Heart left ventricle (tissue), 16 donors: ENCODE measurements around the gene CRACDL. TPM values are rescaled to one million over a fixed set of nuclear protein-coding genes. Genes with fewer than 3 reads are reported as not detected.

Experiments
- ATAC-seq, 4 donors: fragments of 200-7000 bp; cut with Tn5 transposase; one replicate each; pipeline ENCODE4 v1.9.1; 2020 to 2022; ENCODE audit warnings: moderate library complexity in 4 of 4, mild to moderate bottlenecking in 3 of 4, moderate number of reproducible peaks in 1 of 4
- DNase-seq, 5 donors: peaks; one replicate each; pipeline ENCODE4 v3.0.0-alpha.2; 2020
- H3K27ac ChIP-seq, 12 donors: fragments of 200-600 bp; sonication (generic) in 4 of 12; one replicate each; pipeline versions ENCODE4 v1.5.0 to v1.8.0; 2016 to 2022; ENCODE audit warnings: mild to moderate bottlenecking in 2 of 12
- H3K27me3 ChIP-seq, 9 donors: fragments of 200-600 bp; sonication (generic) in 2 of 9; one replicate each; pipeline versions ENCODE4 v1.5.1 to v1.8.0; 2016 to 2022; ENCODE audit warnings: mild to moderate bottlenecking in 3 of 9
- H3K36me3 ChIP-seq, 9 donors: fragments of 200-600 bp; sonication (generic) in 2 of 9; one replicate each; pipeline versions ENCODE4 v1.5.0 to v1.8.0; 2018 to 2022; ENCODE audit warnings: mild to moderate bottlenecking in 2 of 9
- H3K4me1 ChIP-seq, 12 donors: fragments of 200-600 bp; sonication (generic) in 4 of 12; one replicate each; pipeline versions ENCODE4 v1.5.0 to v1.8.0; 2016 to 2022; ENCODE audit warnings: mild to moderate bottlenecking in 3 of 12
- H3K4me3 ChIP-seq, 12 donors: fragments of 200-600 bp; sonication (generic) in 4 of 12; one replicate each; pipeline versions ENCODE4 v1.5.0 to v1.8.0; 2017 to 2022; ENCODE audit warnings: mild to moderate bottlenecking in 9 of 12, moderate library complexity in 4 of 12
- H3K9me3 ChIP-seq, 12 donors: fragments of 200-600 bp; sonication (generic) in 4 of 12; one replicate each; pipeline versions ENCODE4 v1.5.0 to v1.8.0; 2016 to 2022; ENCODE audit warnings: mild to moderate bottlenecking in 1 of 12
- POLR2A ChIP-seq, 2 donors: fragments of 450-650 bp; IDR thresholded peaks; one replicate each; pipeline ENCODE4 v1.6.1; 2017; ENCODE audit warnings: antibody characterized with exemption in 2 of 2, mild to moderate bottlenecking in 2 of 2, moderate library complexity in 2 of 2
- WGBS, 4 donors: extraction: QIAGEN DNeasy Blood & Tissue Kit in 2 of 4; methylation state at CpG; one replicate each; pipeline versions ENCODE4 v1.1.5 to v1.1.7; 2013 to 2018; 5-methylcytosine and 5-hydroxymethylcytosine counted together
- intact Hi-C, 10 donors: fragments of 100-400 bp; cut with DNase I; formaldehyde crosslinking; loops; one replicate each; pipeline versions ENCODE4 v1.11.1 to v1.14.2; 2022
- polyA plus RNA-seq, 2 donors: library from polyadenylated mRNA; stranded (reverse); fragments of 200-250 nt; gene quantifications; one replicate each; pipeline ENCODE4 v1.2.3, GENCODE V29; 2013
- total RNA-seq, 9 donors: library from RNA; depleted of rRNA in 2 of 9; stranded (reverse); fragments of >200 nt in 2 of 9; fragmentation: NEBNext Ultra II Directional in 3 of 9; extraction: Animal tissue kit (Norgen Biotek cat#: 25700) in 3 of 9; gene quantifications; one replicate each; pipeline versions ENCODE4 v1.1.0 to v1.2.4, GENCODE V29; 2016 to 2023
- TF ChIP-seq, protein P1 (sequence below), 12 donors: fragments of 200-600 bp; sonication (generic) in 4 of 12; IDR thresholded peaks; one replicate each; pipeline versions ENCODE4 v1.5.0 to v1.8.0; 2018 to 2022; ENCODE audit warnings: antibody characterized with exemption in 12 of 12, mild to moderate bottlenecking in 5 of 12
- donor health status: ischemic (EF 13 %, LVEDD 7.1; RV severe dilation, severe dysfunction).
- donor health status: healthy with polysubstance abuse.
- donor health status: DM: no; HTN: yes; CAD: no.
- donor health status: DM: no; HTN: no; CAD: no.
- donor health status: ischemic (EF 25% LVEDD 6.9; RV normal size, moderate dysfunction).
- donor health status: ischemic (EF 25% LVEDD 5.7; RV mildly dilated, moderate dysfunction).
- donor health status: healthy.
- donor health status: DM: yes; HTN: yes; CAD: no.
- donor health status: ischemic (EF 35%, LVEDD 5.7; RV mildly dilated, moderate dysfunction).
- donor health status: nonischemic (EF 11% LVEDD 7.7; RV severe dilation, severe dysfunction).
- donor health status: DM: yes; HTN: yes; CAD: no.
- donor health status: PGD.
- donor health status: ischemic (EF 29% LVEDD 5.4; RV normal size, mild dysfunction).
- donor health status: nonischemic (EF 23%, LVEDD 6.1; RV moderate dilation, normal function).

The CRACDL gene
- total and polyA plus RNA-seq, 11 donors, result 1.1 to 7.4 (median 2.9) TPM

DNA sequence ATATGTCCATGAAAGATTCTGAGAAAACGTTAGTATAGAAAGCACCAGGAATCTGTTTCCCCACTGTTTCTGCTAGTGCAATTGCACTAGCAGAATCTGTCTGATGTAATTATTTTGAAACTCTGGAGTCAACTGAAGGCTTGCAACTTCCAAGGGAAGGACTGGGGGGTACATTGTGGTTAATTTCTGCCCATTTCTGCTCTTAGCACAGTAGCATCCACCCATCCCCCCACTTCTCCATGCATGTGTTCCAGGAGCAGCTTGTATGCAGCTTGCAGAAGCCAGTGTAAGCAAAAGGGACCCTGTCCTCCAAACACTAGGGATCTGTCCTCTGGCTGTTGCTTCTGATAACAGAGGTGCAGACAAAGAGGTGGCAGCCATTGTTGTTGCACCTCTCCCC lies 74.4 kb downstream of the CRACDL start:
- Histone ChIP-seq H3K27me3 (no peaks in the 10 kb centered on the region), H3K36me3 (no peaks in the 10 kb centered on the region), H3K4me3 (no peak overlapping the region), H3K4me1 (no peaks in the 10 kb centered on the region), H3K9me3 (peaks cover 0 to 63% (median 26%) of the 10 kb centered on the region in 12 donors), H3K27ac (no peak overlapping the region)
- TF ChIP-seq, protein P1, sequence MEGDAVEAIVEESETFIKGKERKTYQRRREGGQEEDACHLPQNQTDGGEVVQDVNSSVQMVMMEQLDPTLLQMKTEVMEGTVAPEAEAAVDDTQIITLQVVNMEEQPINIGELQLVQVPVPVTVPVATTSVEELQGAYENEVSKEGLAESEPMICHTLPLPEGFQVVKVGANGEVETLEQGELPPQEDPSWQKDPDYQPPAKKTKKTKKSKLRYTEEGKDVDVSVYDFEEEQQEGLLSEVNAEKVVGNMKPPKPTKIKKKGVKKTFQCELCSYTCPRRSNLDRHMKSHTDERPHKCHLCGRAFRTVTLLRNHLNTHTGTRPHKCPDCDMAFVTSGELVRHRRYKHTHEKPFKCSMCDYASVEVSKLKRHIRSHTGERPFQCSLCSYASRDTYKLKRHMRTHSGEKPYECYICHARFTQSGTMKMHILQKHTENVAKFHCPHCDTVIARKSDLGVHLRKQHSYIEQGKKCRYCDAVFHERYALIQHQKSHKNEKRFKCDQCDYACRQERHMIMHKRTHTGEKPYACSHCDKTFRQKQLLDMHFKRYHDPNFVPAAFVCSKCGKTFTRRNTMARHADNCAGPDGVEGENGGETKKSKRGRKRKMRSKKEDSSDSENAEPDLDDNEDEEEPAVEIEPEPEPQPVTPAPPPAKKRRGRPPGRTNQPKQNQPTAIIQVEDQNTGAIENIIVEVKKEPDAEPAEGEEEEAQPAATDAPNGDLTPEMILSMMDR (IDR thresholded peaks at IDR 0.05), result no peak
- TF ChIP-seq POLR2A (IDR thresholded peaks at IDR 0.05), result no peak
- WGBS, 4 donors, result 68 to 76% (median 70%) methylated on average over 1 of the region's 1 CpG
- DNase-seq, result no peak
- no peak for ATAC-seq
- intact Hi-C loops, result no loop called here

DNA sequence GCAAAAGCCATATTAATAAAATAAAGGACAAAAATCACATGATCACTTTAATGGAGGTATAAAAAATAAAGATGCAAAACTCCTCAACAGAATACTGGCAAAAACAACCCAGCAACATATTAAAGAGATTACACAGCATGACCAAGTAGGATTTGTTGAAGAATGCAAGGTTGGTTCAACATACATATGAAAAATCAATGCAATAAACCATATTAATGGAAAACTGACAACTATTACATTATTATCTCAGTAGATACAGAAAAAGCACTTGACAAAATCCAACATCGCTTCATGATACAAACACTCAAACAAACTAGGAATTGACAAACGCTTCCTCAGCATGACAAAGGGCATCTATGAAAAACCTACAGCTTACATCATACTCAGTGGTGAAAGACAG lies 76.7 kb downstream of the CRACDL start:
- Histone ChIP-seq H3K27ac (no peak overlapping the region), H3K27me3 (no peaks in the 10 kb centered on the region), H3K4me1 (no peaks in the 10 kb centered on the region), H3K4me3 (no peak overlapping the region), H3K36me3 (no peaks in the 10 kb centered on the region), H3K9me3 (peaks cover 0 to 81% (median 29%) of the 10 kb centered on the region in 12 donors)
- no peak for TF ChIP-seq POLR2A (IDR thresholded peaks at IDR 0.05)
- TF ChIP-seq, protein P1 (IDR thresholded peaks at IDR 0.05), result no peak
- ATAC-seq (no peak), DNase-seq (no peak)
- intact Hi-C loops, result no loop called here
- 81 to 89% (median 84%) methylated on average over 2 of the region's 2 CpGs for WGBS, 4 donors

DNA sequence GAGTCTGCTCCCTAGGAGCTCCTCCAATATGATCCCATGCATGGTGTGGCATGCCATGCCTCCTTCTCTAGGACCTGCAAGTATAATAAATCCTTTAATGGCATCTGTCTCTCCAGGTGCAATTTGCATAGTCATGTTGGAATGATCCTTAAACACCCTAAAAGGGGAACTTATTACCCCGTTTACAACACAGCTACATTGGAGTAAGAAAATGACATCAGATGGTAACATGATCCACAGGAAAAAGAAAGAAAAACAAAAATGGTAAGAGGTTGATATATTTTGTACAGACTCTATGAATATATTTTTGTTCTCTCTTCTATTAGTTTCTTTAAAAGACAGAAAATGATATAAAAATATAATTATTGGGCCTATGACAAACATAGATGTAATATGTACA lies 79.0 kb downstream of the CRACDL start:
- no peak overlapping the region for H3K4me3 ChIP-seq
- no peak for DNase-seq
- intact Hi-C loops, result no loop called here
- WGBS, 4 donors, result 59 to 71% (median 63%) methylated on average over 1 of the region's 1 CpG
- H3K27ac ChIP-seq, result no peak overlapping the region
- peaks cover 0 to 66% (median 22%) of the 10 kb centered on the region in 12 donors for H3K9me3 ChIP-seq
- H3K4me1 ChIP-seq, result no peaks in the 10 kb centered on the region
- TF ChIP-seq POLR2A (IDR thresholded peaks at IDR 0.05), result no peak
- TF ChIP-seq, protein P1 (IDR thresholded peaks at IDR 0.05), result no peak
- no peaks in the 10 kb centered on the region for H3K36me3 ChIP-seq
- ATAC-seq, result no peak
- no peaks in the 10 kb centered on the region for H3K27me3 ChIP-seq

DNA sequence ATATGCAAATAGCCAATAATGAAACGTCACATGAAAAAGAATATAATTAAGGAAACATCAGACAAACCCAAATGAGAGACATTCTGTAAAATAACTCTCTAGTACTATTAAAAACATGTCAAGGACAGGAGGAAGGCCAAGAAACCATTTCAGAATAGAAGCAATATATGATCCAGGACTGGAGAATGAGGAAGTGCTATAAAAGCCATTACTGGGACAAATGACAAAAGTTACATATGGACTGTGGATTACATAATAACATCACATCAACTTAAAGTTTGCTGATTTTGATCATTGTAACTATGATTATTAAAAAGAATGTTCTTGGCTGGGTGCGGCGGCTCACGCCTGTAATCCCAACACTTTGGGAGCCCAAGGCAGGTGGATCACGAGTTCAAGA lies 81.3 kb downstream of the CRACDL start:
- H3K4me3 ChIP-seq, result no peak overlapping the region
- no peaks in the 10 kb centered on the region for H3K36me3 ChIP-seq
- H3K4me1 ChIP-seq, result no peaks in the 10 kb centered on the region
- intact Hi-C loops, result no loop called here
- no peak for DNase-seq
- H3K27me3 ChIP-seq, result peaks cover 0 to 6% (median 0%) of the 10 kb centered on the region in 9 donors
- H3K9me3 ChIP-seq, result peaks cover 0 to 44% (median 15%) of the 10 kb centered on the region in 12 donors
- TF ChIP-seq, protein P1 (IDR thresholded peaks at IDR 0.05), result no peak
- H3K27ac ChIP-seq, result no peak overlapping the region
- WGBS, 4 donors, result 91 to 93% (median 91%) methylated on average over 5 of the region's 5 CpGs
- no peak for ATAC-seq
